ENCODE results near the gene HBG2.

DNA sequence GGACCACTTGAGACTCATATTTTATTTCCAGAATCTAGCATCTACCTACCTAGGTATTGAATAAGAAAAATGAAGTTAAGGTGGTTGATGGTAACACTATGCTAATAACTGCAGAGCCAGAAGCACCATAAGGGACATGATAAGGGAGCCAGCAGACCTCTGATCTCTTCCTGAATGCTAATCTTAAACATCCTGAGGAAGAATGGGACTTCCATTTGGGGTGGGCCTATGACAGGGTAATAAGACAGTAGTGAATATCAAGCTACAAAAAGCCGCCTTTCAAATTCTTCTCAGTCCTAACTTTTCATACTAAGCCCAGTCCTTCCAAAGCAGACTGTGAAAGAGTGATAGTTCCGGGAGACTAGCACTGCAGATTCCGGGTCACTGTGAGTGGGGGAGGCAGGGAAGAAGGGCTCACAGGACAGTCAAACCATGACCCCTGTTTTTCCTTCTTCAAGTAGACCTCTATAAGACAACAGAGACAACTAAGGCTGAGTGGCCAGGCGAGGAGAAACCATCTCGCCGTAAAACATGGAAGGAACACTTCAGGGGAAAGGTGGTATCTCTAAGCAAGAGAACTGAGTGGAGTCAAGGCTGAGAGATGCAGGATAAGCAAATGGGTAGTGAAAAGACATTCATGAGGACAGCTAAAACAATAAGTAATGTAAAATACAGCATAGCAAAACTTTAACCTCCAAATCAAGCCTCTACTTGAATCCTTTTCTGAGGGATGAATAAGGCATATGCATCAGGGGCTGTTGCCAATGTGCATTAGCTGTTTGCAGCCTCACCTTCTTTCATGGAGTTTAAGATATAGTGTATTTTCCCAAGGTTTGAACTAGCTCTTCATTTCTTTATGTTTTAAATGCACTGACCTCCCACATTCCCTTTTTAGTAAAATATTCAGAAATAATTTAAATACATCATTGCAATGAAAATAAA is 29.8 kb downstream of the HBG2 start:
- TF ChIP-seq, protein P1, sequence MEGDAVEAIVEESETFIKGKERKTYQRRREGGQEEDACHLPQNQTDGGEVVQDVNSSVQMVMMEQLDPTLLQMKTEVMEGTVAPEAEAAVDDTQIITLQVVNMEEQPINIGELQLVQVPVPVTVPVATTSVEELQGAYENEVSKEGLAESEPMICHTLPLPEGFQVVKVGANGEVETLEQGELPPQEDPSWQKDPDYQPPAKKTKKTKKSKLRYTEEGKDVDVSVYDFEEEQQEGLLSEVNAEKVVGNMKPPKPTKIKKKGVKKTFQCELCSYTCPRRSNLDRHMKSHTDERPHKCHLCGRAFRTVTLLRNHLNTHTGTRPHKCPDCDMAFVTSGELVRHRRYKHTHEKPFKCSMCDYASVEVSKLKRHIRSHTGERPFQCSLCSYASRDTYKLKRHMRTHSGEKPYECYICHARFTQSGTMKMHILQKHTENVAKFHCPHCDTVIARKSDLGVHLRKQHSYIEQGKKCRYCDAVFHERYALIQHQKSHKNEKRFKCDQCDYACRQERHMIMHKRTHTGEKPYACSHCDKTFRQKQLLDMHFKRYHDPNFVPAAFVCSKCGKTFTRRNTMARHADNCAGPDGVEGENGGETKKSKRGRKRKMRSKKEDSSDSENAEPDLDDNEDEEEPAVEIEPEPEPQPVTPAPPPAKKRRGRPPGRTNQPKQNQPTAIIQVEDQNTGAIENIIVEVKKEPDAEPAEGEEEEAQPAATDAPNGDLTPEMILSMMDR (IDR thresholded peaks at IDR 0.05; ENCODE audit: control extremely low read depth in 1 of 3, insufficient read depth in 1 of 3, low read depth in 1 of 3, low read length in 3 of 3) = no peak
- TF ChIP-seq EP300 (IDR thresholded peaks at IDR 0.05; ENCODE audit: borderline replicate concordance in 1 of 2, low read depth in 2 of 2, low read length in 2 of 2) = no peak
